ENCODE results near the gene METRNL. TPM values are rescaled to one million over a fixed set of nuclear protein-coding genes. Genes with fewer than 3 reads are reported as not detected.

The METRNL gene
- total RNA-seq, 2 experiments from 2014 or later = 16.9 to 23.3 TPM

DNA sequence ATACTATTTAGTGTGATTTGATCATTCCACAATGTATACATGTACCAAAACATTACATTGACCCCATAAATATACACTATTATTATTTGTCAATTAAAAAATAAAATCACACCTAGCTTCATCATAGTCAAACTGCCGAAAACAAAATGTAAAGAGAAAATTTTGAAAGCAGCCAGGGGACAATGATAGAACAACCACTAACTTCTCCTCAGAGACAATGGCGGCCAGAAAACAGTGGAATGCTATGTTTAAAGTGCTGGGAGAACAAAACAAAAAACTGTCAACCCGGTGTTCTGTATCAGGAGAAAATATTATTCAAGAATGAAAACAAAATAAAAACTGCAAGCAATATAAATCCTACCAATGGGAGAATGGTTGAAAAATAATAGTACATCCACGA lies 63.2 kb downstream of the METRNL start:
- ChIA-PET POLR2A (interaction anchor here (0.6 kb wide), 1 partner anchor 245 kb away, joined by 4 read pairs; no protein-coding TSS in a partner anchor), CTCF (ENCODE audit: unreplicated experiment) (no interaction called here)
- H3K9me3 ChIP-seq (ENCODE audit: low read length) = peaks cover 43% of the 10 kb centered on the region
- intact Hi-C loops (cut with micrococcal nuclease; ENCODE audit: unreplicated experiment) = no loop called here
- no peak overlapping the region for H3K4me2 ChIP-seq (ENCODE audit: low read length)
- no peaks in the 10 kb centered on the region for H3K36me3 ChIP-seq (ENCODE audit: insufficient read depth, low read length)
- no peaks in the 10 kb centered on the region for H3K9me2 ChIP-seq (ENCODE audit: insufficient read depth, low read length)
- H3K79me2 ChIP-seq (ENCODE audit: insufficient read depth, low read depth, low read length) = no peaks in the 10 kb centered on the region
- no peak for TF ChIP-seq EZH2phosphoT487 (IDR thresholded peaks at IDR 0.05; ENCODE audit: borderline replicate concordance, low read depth, low read length)
- TF ChIP-seq, protein P1, sequence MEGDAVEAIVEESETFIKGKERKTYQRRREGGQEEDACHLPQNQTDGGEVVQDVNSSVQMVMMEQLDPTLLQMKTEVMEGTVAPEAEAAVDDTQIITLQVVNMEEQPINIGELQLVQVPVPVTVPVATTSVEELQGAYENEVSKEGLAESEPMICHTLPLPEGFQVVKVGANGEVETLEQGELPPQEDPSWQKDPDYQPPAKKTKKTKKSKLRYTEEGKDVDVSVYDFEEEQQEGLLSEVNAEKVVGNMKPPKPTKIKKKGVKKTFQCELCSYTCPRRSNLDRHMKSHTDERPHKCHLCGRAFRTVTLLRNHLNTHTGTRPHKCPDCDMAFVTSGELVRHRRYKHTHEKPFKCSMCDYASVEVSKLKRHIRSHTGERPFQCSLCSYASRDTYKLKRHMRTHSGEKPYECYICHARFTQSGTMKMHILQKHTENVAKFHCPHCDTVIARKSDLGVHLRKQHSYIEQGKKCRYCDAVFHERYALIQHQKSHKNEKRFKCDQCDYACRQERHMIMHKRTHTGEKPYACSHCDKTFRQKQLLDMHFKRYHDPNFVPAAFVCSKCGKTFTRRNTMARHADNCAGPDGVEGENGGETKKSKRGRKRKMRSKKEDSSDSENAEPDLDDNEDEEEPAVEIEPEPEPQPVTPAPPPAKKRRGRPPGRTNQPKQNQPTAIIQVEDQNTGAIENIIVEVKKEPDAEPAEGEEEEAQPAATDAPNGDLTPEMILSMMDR (conservative IDR thresholded peaks at IDR 0.05; ENCODE audit: low read length) = no peak
- H3K27ac ChIP-seq (ENCODE audit: low read depth, low read length, poor library complexity, severe bottlenecking) = no peak overlapping the region
- H2AFZ ChIP-seq (ENCODE audit: low read length) = no peak overlapping the region
- H3K4me3 ChIP-seq (ENCODE audit: low read depth, low read length, poor library complexity, severe bottlenecking) = no peak overlapping the region
- no TSS peak for BruUV-seq (replicated peaks)
- no peak for DNase-seq (ENCODE audit: low spot score)
- no peaks in the 10 kb centered on the region for H4K20me1 ChIP-seq (ENCODE audit: insufficient read depth, low read length)
- H3K4me1 ChIP-seq (ENCODE audit: insufficient read depth, low read length, poor library complexity, severe bottlenecking) = no peaks in the 10 kb centered on the region

DNA sequence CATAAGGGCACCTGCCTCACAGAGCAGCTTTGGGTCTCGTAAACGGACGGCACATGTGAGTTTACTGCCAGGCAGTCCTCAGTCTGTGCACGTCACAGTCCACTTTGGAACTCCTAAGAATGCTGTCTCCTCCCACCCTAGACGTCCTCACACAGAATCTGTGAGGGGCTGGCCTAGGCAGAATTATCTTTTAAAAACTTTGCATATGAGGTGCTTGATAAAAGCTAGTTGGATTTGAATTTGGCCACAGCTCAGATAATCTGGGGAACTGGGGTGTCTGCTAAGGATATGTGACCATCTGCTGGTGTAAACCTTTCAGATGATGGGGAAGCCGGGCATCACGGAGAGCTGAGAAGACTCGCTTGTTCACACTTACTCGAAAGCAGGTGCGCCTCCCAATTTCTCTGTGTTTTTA lies 64.4 kb downstream of the METRNL start:
- Histone ChIP-seq H3K4me1 (ENCODE audit: insufficient read depth, low read length, poor library complexity, severe bottlenecking) (no peaks in the 10 kb centered on the region), H3K36me3 (ENCODE audit: insufficient read depth, low read length) (no peaks in the 10 kb centered on the region), H3K27ac (ENCODE audit: low read depth, low read length, poor library complexity, severe bottlenecking) (no peak overlapping the region), H4K20me1 (ENCODE audit: insufficient read depth, low read length) (no peaks in the 10 kb centered on the region), H3K9me3 (ENCODE audit: low read length) (peaks cover 43% of the 10 kb centered on the region), H3K9me2 (ENCODE audit: insufficient read depth, low read length) (no peaks in the 10 kb centered on the region), H3K4me2 (ENCODE audit: low read length) (no peak overlapping the region), H3K79me2 (ENCODE audit: insufficient read depth, low read depth, low read length) (no peaks in the 10 kb centered on the region), H2AFZ (ENCODE audit: low read length) (no peak overlapping the region), H3K4me3 (ENCODE audit: low read depth, low read length, poor library complexity, severe bottlenecking) (no peak overlapping the region)
- DNase-seq (ENCODE audit: low spot score) = no peak
- POLR2A ChIA-PET = no interaction called here
- intact Hi-C loops (cut with micrococcal nuclease; ENCODE audit: unreplicated experiment) = no loop called here
- CTCF ChIA-PET (ENCODE audit: unreplicated experiment) = no interaction called here
- TF ChIP-seq, protein P1 (conservative IDR thresholded peaks at IDR 0.05; ENCODE audit: low read length) = no peak
- no peak for TF ChIP-seq EZH2phosphoT487 (IDR thresholded peaks at IDR 0.05; ENCODE audit: borderline replicate concordance, low read depth, low read length)
- no TSS peak for BruUV-seq (replicated peaks)

Other genes with a start within 250 kb of the METRNL start
- not detected in 2 replicates for gene ZNF750, start 239.6 kb upstream of the METRNL start, total RNA-seq (2014; rRNA removed; shearing (Covaris generic))
- not detected in 2 replicates for gene ZNF750, start 239.6 kb upstream of the METRNL start, total RNA-seq (2022)

Data from OCI-LY7 (cell line).